HG03457 (cell line): ENCODE data around the gene CYP2E1.
"Not testable (repeated sequence)": the region's sequence is repeated elsewhere in the genome, so short reads cannot be mapped to it uniquely, and the experiment has no call there.

Experiments used
- ATAC-seq: cut with Tn5 transposase; IDR thresholded peaks from one replicate; pipeline ENCODE4 v1.9.1; 2021; ENCODE audit warnings: moderate number of reproducible peaks; ENCODE audit not compliant: unreplicated experiment

CYP2E1 gene

GRCh38 chr10:133568831-133569527 is 41.8 kb downstream of the CYP2E1 start:
- ATAC-seq = not testable (repeated sequence)

- ATAC-seq = not testable (repeated sequence)
These were observed 42.6 kb downstream of the CYP2E1 start for GRCh38 chr10:133569801-133570200.

GRCh38 chr10:133572055-133572454 is 44.9 kb downstream of the CYP2E1 start:
- ATAC-seq = not testable (repeated sequence)

- not testable (repeated sequence) for ATAC-seq
These were observed 46.3 kb downstream of the CYP2E1 start for GRCh38 chr10:133573460-133573859.

GRCh38 chr10:133577037-133577436 is 49.9 kb downstream of the CYP2E1 start:
- not testable (repeated sequence) for ATAC-seq
